SJSA1 (cell line): Measurements from ENCODE around the gene DOCK4. TPM values are rescaled to one million over a fixed set of nuclear protein-coding genes. Genes with fewer than 3 reads are reported as not detected.

Experiments used
- DNase-seq, 2 experiments: peaks; one replicate each; pipeline ENCODE4 v3.0.0-alpha.2; 2015 to 2020; ENCODE audit warnings: low spot score in 2 of 2, low read depth in 1 of 2
- H3K27ac ChIP-seq: fragments of 250-450 bp; sonication (Bioruptor Pico); 2 replicates; pipeline ENCODE4 v1.5.1; 2020; ENCODE audit warnings: mild to moderate bottlenecking, moderate library complexity
- H3K27me3 ChIP-seq: fragments of 250-450 bp; sonication (Bioruptor Pico); replicated peaks from 2 replicates; pipeline ENCODE4 v1.5.1; 2020; ENCODE audit warnings: mild to moderate bottlenecking, moderate library complexity
- H3K36me3 ChIP-seq: fragments of 250-450 bp; sonication (Bioruptor Pico); 2 replicates; pipeline ENCODE4 v1.5.1; 2020; ENCODE audit warnings: mild to moderate bottlenecking
- H3K4me1 ChIP-seq: fragments of 250-450 bp; sonication (Bioruptor Pico); replicated peaks from 2 replicates; pipeline ENCODE4 v1.6.1; 2021; ENCODE audit warnings: mild to moderate bottlenecking
- H3K4me3 ChIP-seq: fragments of 250-450 bp; sonication (Bioruptor Pico); 2 replicates; pipeline ENCODE4 v1.5.1; 2020; ENCODE audit warnings: mild to moderate bottlenecking
- H3K9me3 ChIP-seq: fragments of 250-450 bp; sonication (Bioruptor Pico); replicated peaks from 2 replicates; pipeline ENCODE4 v1.5.1; 2020; ENCODE audit warnings: mild to moderate bottlenecking
- total RNA-seq: library from RNA; depleted of rRNA; stranded (reverse); fragments of >200 nt; shearing (Covaris generic); gene quantifications from 2 replicates; pipeline ENCODE4 v1.2.3, GENCODE V29; 2014

DOCK4 gene
- total RNA-seq, 1 experiment from 2014 or later: 1.3 TPM

- Histone ChIP-seq H3K4me1 (no peaks in the 10 kb centered on the region), H3K27me3 (no peaks in the 10 kb centered on the region), H3K4me3 (no peak overlapping the region), H3K27ac (no peak overlapping the region), H3K9me3 (no peaks in the 10 kb centered on the region), H3K36me3 (no peaks in the 10 kb centered on the region)
- no peak for DNase-seq
These were observed 27.0 kb upstream of the DOCK4 start for GRCh38 chr7:112233048-112233697.

GRCh38 chr7:112232212-112232978 is 26.2 kb upstream of the DOCK4 start:
- Histone ChIP-seq H3K9me3 (no peaks in the 10 kb centered on the region), H3K4me1 (no peaks in the 10 kb centered on the region), H3K36me3 (no peaks in the 10 kb centered on the region), H3K27ac (no peak overlapping the region), H3K4me3 (no peak overlapping the region), H3K27me3 (no peaks in the 10 kb centered on the region)
- DNase-seq: no peak

- DNase-seq: no peak
- no peaks in the 10 kb centered on the region for H3K27me3 ChIP-seq
- no peak overlapping the region for H3K4me3 ChIP-seq
- H3K27ac ChIP-seq: no peak overlapping the region
- no peaks in the 10 kb centered on the region for H3K36me3 ChIP-seq
- peaks cover 2% of the 10 kb centered on the region; the same call in 1 of the 2 replicates for H3K4me1 ChIP-seq
- no peaks in the 10 kb centered on the region for H3K9me3 ChIP-seq
These were observed 22.4 kb upstream of the DOCK4 start for GRCh38 chr7:112228632-112229031.

GRCh38 chr7:112226701-112227276 is 20.6 kb upstream of the DOCK4 start:
- Histone ChIP-seq H3K27me3 (no peaks in the 10 kb centered on the region), H3K9me3 (no peaks in the 10 kb centered on the region), H3K4me3 (no peak overlapping the region), H3K36me3 (no peaks in the 10 kb centered on the region), H3K27ac (no peak overlapping the region), H3K4me1 (peaks cover 3% of the 10 kb centered on the region; the same call in 1 of the 2 replicates)
- no peak for DNase-seq

- H3K4me3 ChIP-seq: no peak overlapping the region
- H3K4me1 ChIP-seq: peaks cover 3% of the 10 kb centered on the region; the same call in 1 of the 2 replicates
- no peak overlapping the region for H3K27ac ChIP-seq
- H3K27me3 ChIP-seq: no peaks in the 10 kb centered on the region
- H3K9me3 ChIP-seq: no peaks in the 10 kb centered on the region
- DNase-seq: no peak
- H3K36me3 ChIP-seq: no peaks in the 10 kb centered on the region
These were observed 18.8 kb upstream of the DOCK4 start for GRCh38 chr7:112225006-112225405.

- Histone ChIP-seq H3K9me3 (no peaks in the 10 kb centered on the region), H3K4me1 (peaks cover 3% of the 10 kb centered on the region; the same call in 1 of the 2 replicates), H3K36me3 (no peaks in the 10 kb centered on the region), H3K27ac (no peak overlapping the region), H3K4me3 (no peak overlapping the region), H3K27me3 (no peaks in the 10 kb centered on the region)
- no peak for DNase-seq
These were observed 18.0 kb upstream of the DOCK4 start for GRCh38 chr7:112224186-112224585.

GRCh38 chr7:112223310-112223709 is 17.1 kb upstream of the DOCK4 start:
- no peak overlapping the region for H3K4me3 ChIP-seq
- H3K27me3 ChIP-seq: no peaks in the 10 kb centered on the region
- DNase-seq: no peak
- H3K4me1 ChIP-seq: peaks cover 3% of the 10 kb centered on the region; the same call in 1 of the 2 replicates
- H3K27ac ChIP-seq: no peak overlapping the region
- no peaks in the 10 kb centered on the region for H3K9me3 ChIP-seq
- no peaks in the 10 kb centered on the region for H3K36me3 ChIP-seq

GRCh38 chr7:112220877-112221434 is 14.8 kb upstream of the DOCK4 start:
- no peak overlapping the region for H3K27ac ChIP-seq
- H3K27me3 ChIP-seq: no peaks in the 10 kb centered on the region
- H3K9me3 ChIP-seq: no peaks in the 10 kb centered on the region
- DNase-seq: no peak
- peaks cover 3% of the 10 kb centered on the region; the same call in 1 of the 2 replicates for H3K4me1 ChIP-seq
- H3K36me3 ChIP-seq: no peaks in the 10 kb centered on the region
- no peak overlapping the region for H3K4me3 ChIP-seq

- no peaks in the 10 kb centered on the region for H3K36me3 ChIP-seq
- H3K27me3 ChIP-seq: no peaks in the 10 kb centered on the region
- no peak overlapping the region for H3K27ac ChIP-seq
- no peaks in the 10 kb centered on the region for H3K4me1 ChIP-seq
- DNase-seq: no peak
- H3K9me3 ChIP-seq: no peaks in the 10 kb centered on the region
- H3K4me3 ChIP-seq: no peak overlapping the region
These were observed 9.6 kb upstream of the DOCK4 start for GRCh38 chr7:112215787-112216186.

GRCh38 chr7:112214883-112215282 is 8.7 kb upstream of the DOCK4 start:
- H3K4me1 ChIP-seq: no peaks in the 10 kb centered on the region
- H3K27ac ChIP-seq: no peak overlapping the region
- no peak overlapping the region for H3K4me3 ChIP-seq
- H3K9me3 ChIP-seq: no peaks in the 10 kb centered on the region
- H3K36me3 ChIP-seq: no peaks in the 10 kb centered on the region
- H3K27me3 ChIP-seq: no peaks in the 10 kb centered on the region
- DNase-seq: no peak

- H3K4me1 ChIP-seq: no peaks in the 10 kb centered on the region
- no peaks in the 10 kb centered on the region for H3K9me3 ChIP-seq
- no peaks in the 10 kb centered on the region for H3K36me3 ChIP-seq
- no peak for DNase-seq
- no peaks in the 10 kb centered on the region for H3K27me3 ChIP-seq
- no peak overlapping the region for H3K27ac ChIP-seq
- H3K4me3 ChIP-seq: no peak overlapping the region
These were observed 8.1 kb upstream of the DOCK4 start for GRCh38 chr7:112214268-112214667.

GRCh38 chr7:112213735-112214134 is 7.5 kb upstream of the DOCK4 start:
- Histone ChIP-seq H3K4me3 (no peak overlapping the region), H3K27ac (no peak overlapping the region), H3K9me3 (no peaks in the 10 kb centered on the region), H3K27me3 (no peaks in the 10 kb centered on the region), H3K4me1 (no peaks in the 10 kb centered on the region), H3K36me3 (no peaks in the 10 kb centered on the region)
- no peak for DNase-seq

GRCh38 chr7:112212571-112212970 is 6.4 kb upstream of the DOCK4 start:
- H3K36me3 ChIP-seq: no peaks in the 10 kb centered on the region
- no peak overlapping the region for H3K27ac ChIP-seq
- H3K4me1 ChIP-seq: no peaks in the 10 kb centered on the region
- no peaks in the 10 kb centered on the region for H3K9me3 ChIP-seq
- no peaks in the 10 kb centered on the region for H3K27me3 ChIP-seq
- no peak for DNase-seq
- H3K4me3 ChIP-seq: no peak overlapping the region
